Raji (cell line): ENCODE results near the gene PLD6.

ENCODE experiments used
- POLR2A ChIP-seq: IDR thresholded peaks from 2 replicates; pipeline ENCODE4 v1.6.1; 2011; ENCODE audit warnings: low read depth, low read length, control low read depth; ENCODE audit not compliant: insufficient read depth

Gene PLD6

GRCh38 chr17:17231621-17232302, 25.6 kb upstream of the PLD6 start:
- no peak for TF ChIP-seq POLR2A

DNA sequence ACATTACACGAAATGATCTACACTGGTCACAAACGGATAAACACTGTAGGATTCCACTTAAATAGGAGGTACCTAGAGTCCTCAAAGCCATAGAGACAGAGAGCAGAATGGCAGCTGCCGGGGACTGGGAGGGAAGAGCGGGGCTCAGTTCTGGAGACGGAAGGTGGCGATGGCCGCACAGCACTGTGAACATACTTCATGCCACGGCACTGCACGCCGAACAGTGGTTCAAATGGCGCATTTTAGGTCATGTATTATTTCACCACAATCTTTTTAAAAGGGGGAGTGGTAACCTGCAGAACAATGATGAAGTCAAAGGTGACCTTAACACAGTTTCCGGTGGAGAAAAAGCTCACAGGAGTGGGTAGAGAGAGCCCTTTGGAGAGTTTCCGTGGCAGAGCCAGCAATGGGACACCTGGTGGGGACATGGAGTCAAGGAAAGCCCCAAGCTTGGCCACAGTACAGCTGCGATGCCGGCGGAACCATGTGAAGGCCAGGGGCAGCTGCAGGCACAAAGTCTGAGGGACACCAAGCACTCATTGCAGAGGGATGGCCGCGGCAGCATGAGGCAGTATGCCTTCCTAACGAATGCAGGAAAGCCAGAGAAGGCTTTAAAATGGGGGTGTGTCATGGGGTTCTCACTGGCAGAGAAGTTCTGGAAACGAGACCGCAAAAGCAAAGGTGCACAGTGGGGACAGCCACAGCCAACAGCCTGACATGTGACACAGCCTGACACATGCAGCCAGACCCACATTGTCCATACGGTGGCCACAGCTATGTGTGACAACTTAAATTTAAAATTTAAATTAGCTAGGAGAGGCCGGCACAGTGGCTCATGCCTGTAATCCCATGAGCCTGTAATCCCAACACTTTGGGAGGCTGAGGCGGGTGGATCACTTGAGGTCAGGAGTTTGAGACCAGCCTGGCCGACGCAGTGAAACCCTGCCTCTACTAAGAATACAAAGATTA, 23.6 kb upstream of the PLD6 start:
- no peak for TF ChIP-seq POLR2A

- TF ChIP-seq POLR2A = no peak
Observed at GRCh38 chr17:17228521-17229279, 22.6 kb upstream of the PLD6 start.

GRCh38 chr17:17227608-17228520, 21.7 kb upstream of the PLD6 start:
- TF ChIP-seq POLR2A = no peak

GRCh38 chr17:17226451-17227265, 20.5 kb upstream of the PLD6 start:
- no peak for TF ChIP-seq POLR2A

DNA sequence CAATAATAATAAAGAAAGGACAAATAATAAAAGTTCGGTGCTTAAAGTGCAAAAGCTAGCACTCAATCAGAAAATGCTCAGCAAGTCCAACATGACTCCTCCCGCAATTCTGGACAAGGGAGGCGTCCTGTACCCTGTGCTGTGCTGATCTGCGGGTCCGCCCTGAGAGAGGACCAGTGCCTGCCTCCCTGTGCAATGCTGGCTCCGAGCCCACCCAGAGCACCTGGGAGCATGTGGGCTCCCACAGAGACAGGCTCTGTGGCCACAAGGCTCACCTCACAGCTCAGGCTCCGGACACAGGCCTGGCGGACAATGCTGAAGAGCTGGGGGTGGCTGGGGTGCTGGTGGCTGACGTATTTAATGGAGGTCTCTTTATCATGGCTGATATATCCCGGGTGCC, 19.8 kb upstream of the PLD6 start:
- TF ChIP-seq POLR2A = no peak

GRCh38 chr17:17224137-17224536, 18.0 kb upstream of the PLD6 start:
- no peak for TF ChIP-seq POLR2A

- no peak for TF ChIP-seq POLR2A
Observed at GRCh38 chr17:17223736-17224135, 17.6 kb upstream of the PLD6 start.

DNA sequence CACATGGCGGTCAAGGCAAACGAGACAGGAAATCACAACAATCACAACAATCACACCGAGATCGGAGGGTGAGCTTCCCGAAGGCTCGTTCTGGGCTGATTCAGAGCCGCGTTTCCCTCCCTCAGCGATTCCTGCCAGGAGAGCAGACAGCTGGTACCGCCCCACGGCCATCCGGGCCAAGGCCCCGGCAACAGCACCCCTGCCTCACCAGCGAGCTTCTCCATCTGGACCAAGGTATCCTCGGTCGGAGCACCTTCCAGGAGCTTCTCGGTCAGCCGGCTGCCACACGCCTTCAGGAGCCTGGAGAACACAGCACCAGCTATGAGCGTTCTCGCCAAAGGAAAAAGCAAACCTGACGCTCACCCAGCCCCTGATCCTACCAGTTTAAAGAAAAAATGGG, 15.2 kb upstream of the PLD6 start:
- TF ChIP-seq POLR2A = no peak

DNA sequence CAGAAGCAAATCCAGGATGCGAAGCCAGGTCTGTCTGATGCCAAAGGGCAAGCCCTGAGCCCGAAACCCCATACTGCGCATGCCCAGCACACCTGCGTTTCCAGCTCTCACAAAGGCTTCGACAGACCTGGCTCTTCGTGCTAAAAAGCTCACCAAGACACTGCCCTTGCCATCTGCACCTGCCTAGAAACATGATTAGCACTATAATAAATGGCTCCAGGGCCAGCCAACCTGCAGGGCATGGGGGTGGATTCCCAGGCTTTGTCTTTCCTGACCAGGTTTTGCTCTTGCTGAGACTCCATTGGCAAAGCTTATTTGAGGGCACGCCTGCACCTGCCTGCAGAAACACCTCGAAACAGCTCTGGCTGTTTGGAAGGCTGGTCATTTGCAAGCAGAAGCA, 14.4 kb upstream of the PLD6 start:
- TF ChIP-seq POLR2A = no peak

GRCh38 chr17:17217995-17218394, 11.9 kb upstream of the PLD6 start:
- no peak for TF ChIP-seq POLR2A

DNA sequence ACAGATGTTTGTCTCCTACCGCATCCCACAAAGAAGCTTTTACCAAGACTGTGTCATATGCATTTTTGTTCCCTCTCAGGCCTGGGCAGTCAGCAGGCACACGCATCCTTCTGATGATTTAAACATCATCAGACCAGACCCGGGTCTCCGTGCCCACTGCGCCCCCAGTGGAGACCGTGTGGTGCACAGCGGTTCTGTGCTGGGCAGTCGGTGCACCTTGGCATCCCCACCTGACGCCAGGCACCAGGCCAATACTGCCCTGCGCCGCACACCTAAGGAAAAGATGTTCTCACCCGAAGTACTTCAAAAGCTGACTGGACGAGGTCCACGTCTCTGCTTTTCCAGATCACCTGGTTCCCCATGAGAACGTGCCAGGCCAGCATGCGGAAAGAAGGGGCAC, 10.6 kb upstream of the PLD6 start:
- no peak for TF ChIP-seq POLR2A

DNA sequence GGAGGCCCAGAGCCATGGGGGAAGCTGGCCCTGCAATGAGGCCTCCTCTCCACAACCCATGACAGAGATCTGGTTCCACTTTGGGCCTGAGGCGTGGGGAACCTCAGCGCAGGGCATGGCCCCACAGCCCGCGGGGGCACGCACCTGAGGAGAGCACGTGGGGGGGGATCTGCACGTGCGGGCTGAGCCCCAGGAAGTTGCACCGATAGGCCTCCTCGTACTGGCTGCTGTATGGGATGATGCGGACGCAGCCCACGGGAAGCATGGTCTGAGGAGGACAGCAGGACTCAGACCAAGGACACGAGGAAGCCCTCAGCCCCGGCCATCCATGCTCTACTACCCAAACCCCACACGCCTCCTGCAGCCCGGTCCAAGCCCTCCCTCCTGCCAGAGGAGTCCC, 10.1 kb upstream of the PLD6 start:
- TF ChIP-seq POLR2A = no peak

- no peak for TF ChIP-seq POLR2A
Observed at GRCh38 chr17:17215575-17215974, 9.4 kb upstream of the PLD6 start.
